ENCODE measurements around the gene GRB10.
A peak's percentile ranks its signal among the peaks of the same experiment; 100 is the strongest.

Gene GRB10

DNA sequence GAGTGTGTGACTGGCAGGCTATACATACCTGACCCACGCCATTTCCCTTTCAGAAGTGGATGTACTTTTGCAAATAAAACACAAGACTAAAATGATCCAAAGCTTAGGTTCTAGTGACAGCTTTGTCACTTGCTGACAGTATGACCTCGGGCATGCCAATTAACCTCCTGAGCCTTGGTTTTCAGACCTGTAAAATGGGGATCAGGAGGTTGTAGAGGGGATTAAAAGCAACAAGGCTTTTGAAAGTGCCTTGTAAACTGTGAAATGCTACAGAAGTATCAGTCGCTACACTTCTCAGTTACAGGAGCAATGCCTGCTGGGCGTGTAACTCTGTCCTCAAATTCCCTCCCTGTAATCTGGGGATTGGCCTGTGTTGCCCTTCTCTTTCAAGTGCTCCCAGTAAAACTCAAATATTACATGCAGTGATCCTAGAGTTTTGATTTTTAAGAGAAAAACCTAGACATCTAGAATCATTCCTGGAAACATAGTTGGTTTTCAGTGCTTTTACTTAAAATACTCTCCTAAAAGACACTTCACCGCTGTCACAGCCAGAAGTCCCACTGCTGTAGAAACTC lies 8.8 kb upstream of the GRB10 start:
- Histone ChIP-seq H3K9me3 (ENCODE audit: control insufficient read depth in 2 of 2, low read length in 2 of 2) (no peaks in the 10 kb centered on the region), H3K36me3 (ENCODE audit: control insufficient read depth in 2 of 2, insufficient read depth in 2 of 2, low read length in 2 of 2) (peaks cover 0 to 2% of the 10 kb centered on the region in 2 donors), H3K4me1 (ENCODE audit: control insufficient read depth, insufficient read depth, low read length) (peaks cover 25% of the 10 kb centered on the region), H3K27ac (ENCODE audit: low read length) (no peak overlapping the region), H3K9ac (ENCODE audit: low read length in 2 of 2) (peak overlapping the region; percentile 71 to 77), H3K27me3 (ENCODE audit: control insufficient read depth in 1 of 2, insufficient read depth in 2 of 2, low read length in 2 of 2) (no peaks in the 10 kb centered on the region), H3K4me3 (ENCODE audit: low read length in 2 of 2) (peak overlapping the region; percentile 82 to 85)

DNA sequence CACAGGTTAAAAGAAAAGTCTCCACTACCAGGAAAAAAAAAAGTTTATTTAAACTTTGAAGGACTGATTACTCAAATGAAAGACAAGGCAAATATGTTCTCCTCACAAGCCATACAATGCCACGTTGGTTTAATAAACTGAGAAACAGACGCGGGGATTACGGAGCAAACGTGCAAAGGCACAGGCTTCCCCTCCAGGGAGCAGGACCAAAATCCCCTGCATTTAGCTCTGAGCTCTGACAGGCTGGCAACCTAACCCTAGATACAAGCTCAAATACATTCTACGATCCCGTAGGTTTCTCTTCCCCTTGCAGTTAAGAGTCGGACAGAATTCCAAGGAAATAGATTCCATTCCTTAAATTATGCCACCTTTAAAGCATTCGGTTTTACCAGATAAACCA lies 7.7 kb upstream of the GRB10 start:
- no peak overlapping the region for H3K27ac ChIP-seq (ENCODE audit: low read length)
- peak overlapping the region; percentile 20 to 82 for H3K4me3 ChIP-seq (ENCODE audit: low read length in 2 of 2)
- no peaks in the 10 kb centered on the region for H3K9me3 ChIP-seq (ENCODE audit: control insufficient read depth in 2 of 2, low read length in 2 of 2)
- H3K27me3 ChIP-seq (ENCODE audit: control insufficient read depth in 1 of 2, insufficient read depth in 2 of 2, low read length in 2 of 2), result no peaks in the 10 kb centered on the region
- peaks cover 25% of the 10 kb centered on the region for H3K4me1 ChIP-seq (ENCODE audit: control insufficient read depth, insufficient read depth, low read length)
- peak overlapping the region in 1 of 2 donors; percentile 25 for H3K9ac ChIP-seq (ENCODE audit: low read length in 2 of 2)
- H3K36me3 ChIP-seq (ENCODE audit: control insufficient read depth in 2 of 2, insufficient read depth in 2 of 2, low read length in 2 of 2), result peaks cover 0 to 2% of the 10 kb centered on the region in 2 donors

DNA sequence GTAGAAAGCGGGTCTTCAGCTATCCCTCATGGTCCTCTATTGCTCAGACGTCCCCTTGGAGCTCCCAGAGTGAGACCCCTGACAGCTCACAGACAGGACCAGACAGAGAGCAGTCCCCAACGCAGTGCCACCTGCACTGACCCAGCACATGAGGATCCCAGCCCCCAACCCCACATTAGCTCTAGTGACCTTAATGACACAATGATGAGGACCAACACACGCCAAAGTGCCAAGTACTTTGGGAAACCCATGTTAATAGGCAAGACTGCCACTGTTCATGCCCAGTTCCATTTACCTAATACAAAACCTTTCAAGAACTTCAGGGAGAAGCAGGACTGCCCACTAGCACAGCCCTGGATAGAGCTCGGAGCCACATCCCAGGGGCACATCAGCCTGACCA lies 5.7 kb upstream of the GRB10 start:
- peaks cover 34% of the 10 kb centered on the region for H3K4me1 ChIP-seq (ENCODE audit: control insufficient read depth, insufficient read depth, low read length)
- no peak overlapping the region for H3K9ac ChIP-seq (ENCODE audit: low read length in 2 of 2)
- no peaks in the 10 kb centered on the region for H3K9me3 ChIP-seq (ENCODE audit: control insufficient read depth in 2 of 2, low read length in 2 of 2)
- peaks cover 0 to 2% of the 10 kb centered on the region in 2 donors for H3K36me3 ChIP-seq (ENCODE audit: control insufficient read depth in 2 of 2, insufficient read depth in 2 of 2, low read length in 2 of 2)
- no peaks in the 10 kb centered on the region for H3K27me3 ChIP-seq (ENCODE audit: control insufficient read depth in 1 of 2, insufficient read depth in 2 of 2, low read length in 2 of 2)
- no peak overlapping the region for H3K4me3 ChIP-seq (ENCODE audit: low read length in 2 of 2)
- no peak overlapping the region for H3K27ac ChIP-seq (ENCODE audit: low read length)

GRCh38 chr7:50787825-50788224 lies 5.1 kb upstream of the GRB10 start:
- peaks cover 40% of the 10 kb centered on the region for H3K4me1 ChIP-seq (ENCODE audit: control insufficient read depth, insufficient read depth, low read length)
- H3K27ac ChIP-seq (ENCODE audit: low read length), result no peak overlapping the region
- no peaks in the 10 kb centered on the region for H3K9me3 ChIP-seq (ENCODE audit: control insufficient read depth in 2 of 2, low read length in 2 of 2)
- H3K9ac ChIP-seq (ENCODE audit: low read length in 2 of 2), result no peak overlapping the region
- H3K36me3 ChIP-seq (ENCODE audit: control insufficient read depth in 2 of 2, insufficient read depth in 2 of 2, low read length in 2 of 2), result peaks cover 0 to 2% of the 10 kb centered on the region in 2 donors
- no peak overlapping the region for H3K4me3 ChIP-seq (ENCODE audit: low read length in 2 of 2)
- no peaks in the 10 kb centered on the region for H3K27me3 ChIP-seq (ENCODE audit: control insufficient read depth in 1 of 2, insufficient read depth in 2 of 2, low read length in 2 of 2)

DNA sequence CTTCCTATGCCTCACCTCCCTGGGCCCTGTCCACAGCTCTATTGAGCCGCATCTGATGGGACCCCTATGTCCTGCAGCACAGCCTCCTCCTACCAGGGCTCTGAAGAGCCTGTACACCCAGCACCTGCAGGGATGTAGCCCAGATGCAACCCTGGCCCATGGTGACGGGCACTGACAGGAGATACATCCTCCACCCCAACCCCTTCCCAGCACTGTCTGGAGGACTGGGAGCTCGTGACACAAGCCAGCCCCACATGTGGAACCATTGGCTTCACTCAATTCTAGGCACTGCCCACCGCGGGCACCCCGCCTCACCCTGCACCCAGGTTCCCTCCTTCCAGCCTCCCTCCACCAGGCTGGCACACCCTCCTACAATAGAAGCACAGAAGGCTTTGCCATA lies 2.6 kb upstream of the GRB10 start:
- no peaks in the 10 kb centered on the region for H3K27me3 ChIP-seq (ENCODE audit: control insufficient read depth in 1 of 2, insufficient read depth in 2 of 2, low read length in 2 of 2)
- H3K4me1 ChIP-seq (ENCODE audit: control insufficient read depth, insufficient read depth, low read length), result peaks cover 26% of the 10 kb centered on the region
- no peak overlapping the region for H3K27ac ChIP-seq (ENCODE audit: low read length)
- H3K9ac ChIP-seq (ENCODE audit: low read length in 2 of 2), result no peak overlapping the region
- no peak overlapping the region for H3K4me3 ChIP-seq (ENCODE audit: low read length in 2 of 2)
- peaks cover 0 to 2% of the 10 kb centered on the region in 2 donors for H3K36me3 ChIP-seq (ENCODE audit: control insufficient read depth in 2 of 2, insufficient read depth in 2 of 2, low read length in 2 of 2)
- H3K9me3 ChIP-seq (ENCODE audit: control insufficient read depth in 2 of 2, low read length in 2 of 2), result no peaks in the 10 kb centered on the region

DNA sequence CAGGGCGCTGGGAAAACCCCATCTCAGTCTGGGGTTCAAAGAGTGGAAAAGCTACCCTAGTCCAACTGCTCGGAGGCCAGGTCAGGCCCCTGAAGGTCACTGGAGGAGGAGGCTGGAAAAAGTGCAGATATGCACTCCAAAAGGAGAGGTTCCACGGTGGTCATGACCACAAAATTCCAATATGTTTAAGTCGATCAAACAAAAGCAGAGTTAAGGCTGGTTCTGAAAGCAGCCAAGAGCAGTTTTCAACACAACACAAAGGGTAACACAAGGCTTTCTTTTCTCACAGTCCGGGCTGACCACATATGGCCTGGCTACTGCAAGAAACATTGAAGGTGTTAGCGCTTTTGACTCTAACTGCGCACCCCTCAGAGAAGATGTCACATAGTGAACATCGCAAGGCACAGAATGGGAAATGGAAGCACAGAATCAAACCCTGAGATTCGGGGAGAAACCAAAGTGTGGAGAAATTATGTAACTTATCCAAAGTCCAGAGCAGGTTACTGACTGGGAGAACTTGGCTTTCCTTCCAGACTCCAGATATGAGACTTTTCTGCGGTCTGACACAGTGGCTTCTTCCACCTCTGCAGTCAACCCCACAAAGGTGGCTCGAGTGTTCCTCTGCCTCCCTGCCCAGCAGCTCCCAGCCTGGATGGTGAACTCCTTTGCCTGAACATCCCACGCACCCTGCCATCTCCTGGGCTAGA lies 1.3 kb upstream of the GRB10 start:
- Histone ChIP-seq H3K4me1 (ENCODE audit: control insufficient read depth, insufficient read depth, low read length) (peaks cover 20% of the 10 kb centered on the region), H3K4me3 (ENCODE audit: low read length in 2 of 2) (no peak overlapping the region), H3K27ac (ENCODE audit: low read length) (no peak overlapping the region), H3K27me3 (ENCODE audit: control insufficient read depth in 1 of 2, insufficient read depth in 2 of 2, low read length in 2 of 2) (no peaks in the 10 kb centered on the region), H3K9ac (ENCODE audit: low read length in 2 of 2) (no peak overlapping the region), H3K36me3 (ENCODE audit: control insufficient read depth in 2 of 2, insufficient read depth in 2 of 2, low read length in 2 of 2) (peaks cover 0 to 2% of the 10 kb centered on the region in 2 donors), H3K9me3 (ENCODE audit: control insufficient read depth in 2 of 2, low read length in 2 of 2) (no peaks in the 10 kb centered on the region)

- Histone ChIP-seq H3K27me3 (ENCODE audit: control insufficient read depth in 1 of 2, insufficient read depth in 2 of 2, low read length in 2 of 2) (no peaks in the 10 kb centered on the region), H3K9ac (ENCODE audit: low read length in 2 of 2) (peak overlapping the region in 1 of 2 donors; percentile 29), H3K4me1 (ENCODE audit: control insufficient read depth, insufficient read depth, low read length) (peaks cover 20% of the 10 kb centered on the region), H3K9me3 (ENCODE audit: control insufficient read depth in 2 of 2, low read length in 2 of 2) (no peaks in the 10 kb centered on the region), H3K4me3 (ENCODE audit: low read length in 2 of 2) (peak overlapping the region; percentile 33 to 70), H3K36me3 (ENCODE audit: control insufficient read depth in 2 of 2, insufficient read depth in 2 of 2, low read length in 2 of 2) (peaks cover 0 to under 1% of the 10 kb centered on the region in 2 donors), H3K27ac (ENCODE audit: low read length) (no peak overlapping the region)
These were observed 607 bp upstream of the GRB10 start for GRCh38 chr7:50783303-50783702.

- no peak overlapping the region for H3K9ac ChIP-seq (ENCODE audit: low read length in 2 of 2)
- no peaks in the 10 kb centered on the region for H3K27me3 ChIP-seq (ENCODE audit: control insufficient read depth in 1 of 2, insufficient read depth in 2 of 2, low read length in 2 of 2)
- no peaks in the 10 kb centered on the region for H3K9me3 ChIP-seq (ENCODE audit: control insufficient read depth in 2 of 2, low read length in 2 of 2)
- H3K27ac ChIP-seq (ENCODE audit: low read length), result no peak overlapping the region
- H3K4me1 ChIP-seq (ENCODE audit: control insufficient read depth, insufficient read depth, low read length), result peaks cover 20% of the 10 kb centered on the region
- H3K36me3 ChIP-seq (ENCODE audit: control insufficient read depth in 2 of 2, insufficient read depth in 2 of 2, low read length in 2 of 2), result no peaks in the 10 kb centered on the region
- H3K4me3 ChIP-seq (ENCODE audit: low read length in 2 of 2), result peak overlapping the region in 1 of 2 donors; percentile 61
These were observed 1.1 kb downstream of the GRB10 start for GRCh38 chr7:50781381-50782293.

DNA sequence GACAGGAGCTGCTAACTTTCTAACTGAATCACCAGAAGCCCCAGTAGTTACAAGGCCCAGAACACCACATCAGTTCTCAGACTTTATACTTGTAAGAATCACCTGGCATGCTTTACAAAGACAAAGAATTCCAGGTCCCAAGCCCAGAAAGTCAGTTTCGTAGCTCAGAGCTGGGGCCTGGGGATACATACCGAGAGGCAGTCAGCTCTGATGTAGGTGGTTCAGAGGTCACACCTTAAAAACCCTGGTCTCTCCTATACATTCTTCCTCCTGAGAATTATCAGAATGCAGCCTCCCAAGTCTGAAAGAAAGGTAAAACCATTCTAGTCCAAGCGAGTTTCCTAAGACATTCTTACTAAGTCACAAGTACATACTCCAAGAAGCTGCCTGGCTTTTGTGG lies 2.3 kb downstream of the GRB10 start:
- no peaks in the 10 kb centered on the region for H3K36me3 ChIP-seq (ENCODE audit: control insufficient read depth in 2 of 2, insufficient read depth in 2 of 2, low read length in 2 of 2)
- H3K27me3 ChIP-seq (ENCODE audit: control insufficient read depth in 1 of 2, insufficient read depth in 2 of 2, low read length in 2 of 2), result no peaks in the 10 kb centered on the region
- no peaks in the 10 kb centered on the region for H3K9me3 ChIP-seq (ENCODE audit: control insufficient read depth in 2 of 2, low read length in 2 of 2)
- no peak overlapping the region for H3K4me3 ChIP-seq (ENCODE audit: low read length in 2 of 2)
- H3K27ac ChIP-seq (ENCODE audit: low read length), result no peak overlapping the region
- peaks cover 20% of the 10 kb centered on the region for H3K4me1 ChIP-seq (ENCODE audit: control insufficient read depth, insufficient read depth, low read length)
- H3K9ac ChIP-seq (ENCODE audit: low read length in 2 of 2), result no peak overlapping the region

GRCh38 chr7:50779427-50779826 lies 3.3 kb downstream of the GRB10 start:
- H3K27ac ChIP-seq (ENCODE audit: low read length), result no peak overlapping the region
- no peak overlapping the region for H3K4me3 ChIP-seq (ENCODE audit: low read length in 2 of 2)
- no peaks in the 10 kb centered on the region for H3K36me3 ChIP-seq (ENCODE audit: control insufficient read depth in 2 of 2, insufficient read depth in 2 of 2, low read length in 2 of 2)
- H3K27me3 ChIP-seq (ENCODE audit: control insufficient read depth in 1 of 2, insufficient read depth in 2 of 2, low read length in 2 of 2), result no peaks in the 10 kb centered on the region
- H3K9ac ChIP-seq (ENCODE audit: low read length in 2 of 2), result no peak overlapping the region
- H3K9me3 ChIP-seq (ENCODE audit: control insufficient read depth in 2 of 2, low read length in 2 of 2), result no peaks in the 10 kb centered on the region
- H3K4me1 ChIP-seq (ENCODE audit: control insufficient read depth, insufficient read depth, low read length), result peaks cover 18% of the 10 kb centered on the region

Measured in stomach smooth muscle (tissue), 2 donors.